ENCODE measurements around the gene ARPC1A.
A peak's percentile ranks its signal among the peaks of the same experiment; 100 is the strongest.
"Not testable (repeated sequence)": the region's sequence is repeated elsewhere in the genome, so short reads cannot be mapped to it uniquely, and the experiment has no call there.

Gene ARPC1A

DNA sequence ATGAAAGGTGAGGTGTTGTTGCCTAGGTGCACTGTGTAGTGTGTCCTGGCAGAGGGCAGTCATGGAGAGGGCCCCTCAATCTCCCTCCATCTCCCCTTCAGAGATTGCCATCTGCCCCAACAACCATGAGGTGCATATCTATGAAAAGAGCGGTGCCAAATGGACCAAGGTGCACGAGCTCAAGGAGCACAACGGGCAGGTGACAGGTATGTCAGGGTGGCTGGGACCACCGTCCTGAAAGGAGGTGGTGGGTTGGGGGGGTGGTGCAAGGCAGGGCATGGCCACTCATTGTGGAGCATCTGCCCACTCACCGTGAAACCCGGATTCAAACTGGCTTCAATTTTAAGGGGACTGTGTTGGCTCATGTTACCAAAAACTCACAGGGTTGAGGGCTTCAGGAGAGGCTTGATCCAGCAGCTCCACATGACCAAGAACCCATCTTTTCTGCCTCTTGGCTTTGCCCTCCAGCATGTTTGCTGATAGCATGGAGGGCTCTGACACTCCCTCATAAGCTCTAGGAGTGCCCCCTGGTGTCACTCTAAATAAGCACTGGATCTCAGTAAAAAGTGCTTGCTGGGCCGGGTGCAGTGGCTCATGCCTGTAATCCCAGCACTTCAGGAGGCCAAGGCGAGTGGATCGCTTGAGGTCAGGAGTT, 61.0 kb downstream of the ARPC1A start:
- Histone ChIP-seq H3F3A (ENCODE audit: control insufficient read depth, insufficient read depth) (no peaks in the 10 kb centered on the region; the same call in 1 of the 2 replicates), H3K4me1 (ENCODE audit: control insufficient read depth, low read length) (peaks cover 24% of the 10 kb centered on the region), H3K27ac (ENCODE audit: low read depth, low read length) (no peak overlapping the region), H3K27me3 (ENCODE audit: control insufficient read depth, low read length) (no peaks in the 10 kb centered on the region), H3K9me3 (ENCODE audit: control insufficient read depth, insufficient read depth, low read length) (no peaks in the 10 kb centered on the region), H3K9me2 (replicated peaks; ENCODE audit: control insufficient read depth, low read length) (no peaks in the 10 kb centered on the region), H3K4me3 (ENCODE audit: low read length) (no peak overlapping the region), H3K4me2 (ENCODE audit: low read length) (no peak overlapping the region), H3K79me2 (ENCODE audit: control insufficient read depth, low read length) (peaks cover 32% of the 10 kb centered on the region), H3K36me3 (ENCODE audit: control insufficient read depth, low read length) (peaks cover 78% of the 10 kb centered on the region), H4K20me1 (ENCODE audit: control insufficient read depth, insufficient read depth, low read depth, low read length) (no peaks in the 10 kb centered on the region)
- TF ChIP-seq, protein P1, sequence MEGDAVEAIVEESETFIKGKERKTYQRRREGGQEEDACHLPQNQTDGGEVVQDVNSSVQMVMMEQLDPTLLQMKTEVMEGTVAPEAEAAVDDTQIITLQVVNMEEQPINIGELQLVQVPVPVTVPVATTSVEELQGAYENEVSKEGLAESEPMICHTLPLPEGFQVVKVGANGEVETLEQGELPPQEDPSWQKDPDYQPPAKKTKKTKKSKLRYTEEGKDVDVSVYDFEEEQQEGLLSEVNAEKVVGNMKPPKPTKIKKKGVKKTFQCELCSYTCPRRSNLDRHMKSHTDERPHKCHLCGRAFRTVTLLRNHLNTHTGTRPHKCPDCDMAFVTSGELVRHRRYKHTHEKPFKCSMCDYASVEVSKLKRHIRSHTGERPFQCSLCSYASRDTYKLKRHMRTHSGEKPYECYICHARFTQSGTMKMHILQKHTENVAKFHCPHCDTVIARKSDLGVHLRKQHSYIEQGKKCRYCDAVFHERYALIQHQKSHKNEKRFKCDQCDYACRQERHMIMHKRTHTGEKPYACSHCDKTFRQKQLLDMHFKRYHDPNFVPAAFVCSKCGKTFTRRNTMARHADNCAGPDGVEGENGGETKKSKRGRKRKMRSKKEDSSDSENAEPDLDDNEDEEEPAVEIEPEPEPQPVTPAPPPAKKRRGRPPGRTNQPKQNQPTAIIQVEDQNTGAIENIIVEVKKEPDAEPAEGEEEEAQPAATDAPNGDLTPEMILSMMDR (IDR thresholded peaks at IDR 0.05; ENCODE audit: low read depth, low read length, poor library complexity, severe bottlenecking): peak; percentile 69
- no peak for TF ChIP-seq EZH2phosphoT487 (IDR thresholded peaks at IDR 0.05; ENCODE audit: borderline replicate concordance, low read length)

DNA sequence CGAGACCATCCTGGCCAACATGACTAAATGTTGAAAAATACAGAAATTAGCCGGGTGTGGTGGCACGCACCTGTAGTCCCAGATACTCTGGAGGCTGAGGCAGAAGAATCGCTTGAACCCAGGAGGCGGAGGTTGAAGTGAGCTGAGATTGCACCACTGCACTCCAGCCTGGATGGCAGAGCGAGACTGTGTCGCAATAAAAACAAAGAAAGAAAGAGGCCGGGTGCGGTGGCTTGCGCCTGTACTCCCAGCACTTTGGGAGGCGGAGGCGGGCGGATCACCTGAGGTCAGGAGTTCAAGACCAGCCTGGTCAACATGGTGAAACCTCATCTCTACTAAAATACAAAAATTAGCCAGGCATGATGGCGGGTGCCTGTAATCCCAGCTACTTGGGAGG, 61.5 kb downstream of the ARPC1A start:
- Histone ChIP-seq H3K4me1 (ENCODE audit: control insufficient read depth, low read length) (peaks cover 24% of the 10 kb centered on the region), H3K36me3 (ENCODE audit: control insufficient read depth, low read length) (peaks cover 80% of the 10 kb centered on the region), H3K79me2 (ENCODE audit: control insufficient read depth, low read length) (peaks cover 27% of the 10 kb centered on the region)
- H4K20me1 ChIP-seq (ENCODE audit: control insufficient read depth, insufficient read depth, low read depth, low read length); H3K27ac ChIP-seq (ENCODE audit: low read depth, low read length); H3K27me3 ChIP-seq (ENCODE audit: control insufficient read depth, low read length); H3K9me2 ChIP-seq (replicated peaks; ENCODE audit: control insufficient read depth, low read length); H3K9me3 ChIP-seq (ENCODE audit: control insufficient read depth, insufficient read depth, low read length); H3K4me2 ChIP-seq (ENCODE audit: low read length); H3K4me3 ChIP-seq (ENCODE audit: low read length); H3F3A ChIP-seq (ENCODE audit: control insufficient read depth, insufficient read depth): not testable (repeated sequence)

DNA sequence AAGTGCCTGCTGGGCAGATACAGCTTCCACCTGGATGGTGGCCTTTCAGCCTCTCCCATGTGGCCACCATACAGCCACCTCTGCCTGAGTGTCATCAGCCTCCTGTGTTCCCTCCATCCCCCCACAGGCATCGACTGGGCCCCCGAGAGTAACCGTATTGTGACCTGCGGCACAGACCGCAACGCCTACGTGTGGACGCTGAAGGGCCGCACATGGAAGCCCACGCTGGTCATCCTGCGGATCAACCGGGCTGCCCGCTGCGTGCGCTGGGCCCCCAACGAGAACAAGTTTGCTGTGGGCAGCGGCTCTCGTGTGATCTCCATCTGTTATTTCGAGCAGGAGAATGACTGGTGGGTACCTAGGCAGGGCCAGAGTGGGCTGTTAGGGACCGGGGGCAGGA, 62.2 kb downstream of the ARPC1A start:
- no peak for TF ChIP-seq EZH2phosphoT487 (IDR thresholded peaks at IDR 0.05; ENCODE audit: borderline replicate concordance, low read length)
- TF ChIP-seq, protein P1 (IDR thresholded peaks at IDR 0.05; ENCODE audit: low read depth, low read length, poor library complexity, severe bottlenecking): no peak
- peaks cover 28% of the 10 kb centered on the region for H3K4me1 ChIP-seq (ENCODE audit: control insufficient read depth, low read length)
- H3K27ac ChIP-seq (ENCODE audit: low read depth, low read length): no peak overlapping the region
- no peak overlapping the region for H3K4me3 ChIP-seq (ENCODE audit: low read length)
- no peaks in the 10 kb centered on the region; the same call in 1 of the 2 replicates for H3F3A ChIP-seq (ENCODE audit: control insufficient read depth, insufficient read depth)
- peaks cover 86% of the 10 kb centered on the region for H3K36me3 ChIP-seq (ENCODE audit: control insufficient read depth, low read length)
- no peaks in the 10 kb centered on the region for H3K9me2 ChIP-seq (replicated peaks; ENCODE audit: control insufficient read depth, low read length)
- 0 out of 2 replicates have a peak, but pooled peaks cover 7% of the 10 kb centered on the region for H4K20me1 ChIP-seq (ENCODE audit: control insufficient read depth, insufficient read depth, low read depth, low read length)
- no peaks in the 10 kb centered on the region for H3K9me3 ChIP-seq (ENCODE audit: control insufficient read depth, insufficient read depth, low read length)
- H3K79me2 ChIP-seq (ENCODE audit: control insufficient read depth, low read length): peaks cover 25% of the 10 kb centered on the region
- H3K4me2 ChIP-seq (ENCODE audit: low read length): no peak overlapping the region
- H3K27me3 ChIP-seq (ENCODE audit: control insufficient read depth, low read length): no peaks in the 10 kb centered on the region

DNA sequence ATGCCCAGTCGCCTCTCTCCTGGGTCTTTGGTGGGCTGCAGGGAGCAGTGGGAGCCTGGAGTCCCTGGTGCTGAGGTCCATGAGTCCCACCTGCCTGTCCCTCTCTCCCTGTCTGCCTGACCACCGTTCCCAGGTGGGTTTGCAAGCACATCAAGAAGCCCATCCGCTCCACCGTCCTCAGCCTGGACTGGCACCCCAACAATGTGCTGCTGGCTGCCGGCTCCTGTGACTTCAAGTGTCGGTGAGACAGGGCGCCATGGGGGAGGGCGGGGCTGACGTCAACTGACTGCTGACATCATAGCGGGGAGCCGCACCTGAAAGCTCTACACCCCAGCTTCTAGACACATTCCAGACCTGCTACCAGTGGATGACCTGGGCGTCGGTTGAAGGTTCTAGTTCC, 64.1 kb downstream of the ARPC1A start:
- no peaks in the 10 kb centered on the region for H3K9me3 ChIP-seq (ENCODE audit: control insufficient read depth, insufficient read depth, low read length)
- TF ChIP-seq, protein P1 (IDR thresholded peaks at IDR 0.05; ENCODE audit: low read depth, low read length, poor library complexity, severe bottlenecking): no peak
- no peak for TF ChIP-seq EZH2phosphoT487 (IDR thresholded peaks at IDR 0.05; ENCODE audit: borderline replicate concordance, low read length)
- no peak overlapping the region for H3K4me2 ChIP-seq (ENCODE audit: low read length)
- H4K20me1 ChIP-seq (ENCODE audit: control insufficient read depth, insufficient read depth, low read depth, low read length): peaks cover 15% of the 10 kb centered on the region; the same call in 1 of the 2 replicates
- H3K27me3 ChIP-seq (ENCODE audit: control insufficient read depth, low read length): no peaks in the 10 kb centered on the region
- H3K27ac ChIP-seq (ENCODE audit: low read depth, low read length): no peak overlapping the region
- H3K4me1 ChIP-seq (ENCODE audit: control insufficient read depth, low read length): peaks cover 19% of the 10 kb centered on the region
- H3K79me2 ChIP-seq (ENCODE audit: control insufficient read depth, low read length): peaks cover 13% of the 10 kb centered on the region
- no peak overlapping the region for H3K4me3 ChIP-seq (ENCODE audit: low read length)
- H3F3A ChIP-seq (ENCODE audit: control insufficient read depth, insufficient read depth): peaks cover 6% of the 10 kb centered on the region
- no peaks in the 10 kb centered on the region for H3K9me2 ChIP-seq (replicated peaks; ENCODE audit: control insufficient read depth, low read length)
- H3K36me3 ChIP-seq (ENCODE audit: control insufficient read depth, low read length): peaks cover 87% of the 10 kb centered on the region

All from DOHH2 (cell line).